Right renal pelvis (tissue), 4 donors: ENCODE data around the gene CUEDC1. TPM values are rescaled to one million over a fixed set of nuclear protein-coding genes. Genes with fewer than 3 reads are reported as not detected.

Experiments
- DNase-seq, 4 donors: peaks; one replicate each; pipeline ENCODE4 v3.0.0-alpha.2; 2013; ENCODE audit warnings: low read depth in 4 of 4, low spot score in 3 of 4, missing footprints in 1 of 4
- polyA plus RNA-seq, 4 donors: library from polyadenylated mRNA; unstranded; fragments of 120-200 nt; gene quantifications; one replicate each; pipeline ENCODE4 v1.2.1, GENCODE V29; 2013; ENCODE audit not compliant: insufficient read length in 4 of 4

Gene CUEDC1
- polyA plus RNA-seq, 4 donors, result 41.8 to 46.9 (median 45.2) TPM

DNA sequence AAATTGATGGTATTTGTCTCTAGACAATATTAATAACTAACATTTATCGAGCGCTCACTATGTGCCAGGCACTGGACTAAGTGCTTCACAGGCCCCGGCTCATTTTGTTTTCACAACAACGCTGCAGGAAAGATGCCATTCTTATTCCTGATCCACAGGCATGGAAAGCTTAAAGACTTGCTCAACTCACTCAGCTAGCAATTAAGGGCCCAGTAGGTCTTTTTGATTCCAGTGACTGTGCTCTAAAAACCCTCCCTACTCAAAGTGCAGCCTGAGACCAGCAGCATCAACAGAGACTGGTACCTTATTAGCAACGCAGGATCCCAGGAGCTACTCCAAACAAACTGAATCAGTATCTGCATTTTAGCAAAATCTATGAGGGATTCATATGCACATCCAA lies 35.3 kb downstream of the CUEDC1 start:
- no peak for DNase-seq

DNA sequence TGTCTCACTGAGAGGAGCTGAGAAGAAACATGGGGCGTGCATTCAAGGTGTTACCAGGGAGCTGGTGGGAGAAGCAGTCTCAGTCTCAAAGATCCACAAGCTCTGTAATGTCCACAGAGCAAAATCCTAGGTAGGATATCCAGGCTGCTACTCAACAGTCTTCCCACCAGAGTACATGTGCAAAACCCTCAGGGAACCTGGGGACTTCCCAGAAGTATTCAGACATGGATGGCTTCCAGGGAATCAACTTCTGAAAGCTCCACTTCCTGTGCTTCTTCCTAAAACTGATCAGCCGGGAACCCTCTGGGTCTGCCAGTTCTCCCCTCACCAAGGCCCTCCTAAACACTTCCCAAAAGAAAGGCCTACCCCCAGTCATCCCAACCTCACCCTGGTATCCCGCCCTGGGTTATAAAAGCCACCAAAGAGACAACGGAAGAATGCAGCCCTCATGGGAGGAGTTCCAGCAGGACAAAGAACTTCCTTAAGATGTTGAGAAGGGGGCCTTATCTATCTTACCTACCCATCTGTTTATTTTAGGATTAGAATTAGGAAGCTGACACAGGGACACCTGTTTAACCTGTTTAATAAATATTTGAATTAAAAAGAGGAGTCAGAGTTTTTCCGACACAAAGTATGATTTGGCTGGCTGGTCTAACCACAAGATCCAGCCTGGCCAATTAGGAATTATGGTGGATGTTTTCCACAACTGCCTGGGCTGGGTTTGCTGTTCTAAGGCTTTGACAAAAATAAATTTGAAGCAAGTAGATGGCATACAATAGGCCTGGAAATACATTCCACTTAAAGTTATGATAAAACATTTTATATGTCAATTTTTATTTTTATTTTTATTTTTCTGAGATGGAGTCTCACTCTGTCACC lies 37.0 kb downstream of the CUEDC1 start:
- DNase-seq, result no peak

DNA sequence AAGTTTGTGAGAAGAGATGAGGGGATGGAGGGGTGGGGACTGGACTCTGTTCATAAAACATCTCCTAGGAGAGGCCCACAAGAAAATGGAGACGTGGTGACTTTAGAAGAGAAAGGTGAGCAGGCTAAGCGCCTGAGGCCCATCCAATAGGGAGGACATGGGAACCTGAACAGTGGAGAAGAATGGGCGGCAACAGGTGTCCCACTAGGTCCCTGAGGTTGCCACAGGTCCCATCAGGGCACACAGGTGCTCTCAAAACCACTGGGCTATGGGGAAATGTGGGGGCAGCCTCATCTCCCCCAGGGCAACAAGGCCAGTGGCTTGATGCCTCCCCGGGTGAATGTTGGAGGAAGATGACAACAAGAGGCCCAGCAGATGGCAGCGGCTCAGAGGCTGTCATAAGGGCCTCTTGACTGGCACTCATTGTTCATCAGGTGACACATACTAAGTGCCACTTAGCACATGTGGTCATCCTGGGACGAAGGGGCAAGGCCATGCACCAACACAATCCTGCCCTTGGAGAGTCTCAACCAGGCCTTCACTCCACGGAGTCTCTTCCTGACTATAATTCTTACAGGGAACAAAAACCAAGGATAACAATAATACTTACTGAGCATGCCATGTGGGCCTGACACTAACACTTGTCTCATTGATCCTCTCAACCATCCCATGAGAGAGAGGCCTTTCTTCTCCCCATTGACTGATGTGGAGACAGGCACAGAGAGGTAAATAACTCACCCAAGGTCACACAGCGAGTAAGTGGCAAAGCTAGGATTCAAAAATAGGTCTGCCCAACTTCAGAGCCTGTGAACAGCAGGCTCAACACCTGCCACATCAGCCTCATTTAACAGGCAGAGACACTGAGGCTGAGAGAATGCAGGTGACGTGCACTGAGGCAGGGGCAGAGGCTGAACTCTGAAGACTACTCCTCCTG lies 38.0 kb downstream of the CUEDC1 start:
- no peak for DNase-seq

DNA sequence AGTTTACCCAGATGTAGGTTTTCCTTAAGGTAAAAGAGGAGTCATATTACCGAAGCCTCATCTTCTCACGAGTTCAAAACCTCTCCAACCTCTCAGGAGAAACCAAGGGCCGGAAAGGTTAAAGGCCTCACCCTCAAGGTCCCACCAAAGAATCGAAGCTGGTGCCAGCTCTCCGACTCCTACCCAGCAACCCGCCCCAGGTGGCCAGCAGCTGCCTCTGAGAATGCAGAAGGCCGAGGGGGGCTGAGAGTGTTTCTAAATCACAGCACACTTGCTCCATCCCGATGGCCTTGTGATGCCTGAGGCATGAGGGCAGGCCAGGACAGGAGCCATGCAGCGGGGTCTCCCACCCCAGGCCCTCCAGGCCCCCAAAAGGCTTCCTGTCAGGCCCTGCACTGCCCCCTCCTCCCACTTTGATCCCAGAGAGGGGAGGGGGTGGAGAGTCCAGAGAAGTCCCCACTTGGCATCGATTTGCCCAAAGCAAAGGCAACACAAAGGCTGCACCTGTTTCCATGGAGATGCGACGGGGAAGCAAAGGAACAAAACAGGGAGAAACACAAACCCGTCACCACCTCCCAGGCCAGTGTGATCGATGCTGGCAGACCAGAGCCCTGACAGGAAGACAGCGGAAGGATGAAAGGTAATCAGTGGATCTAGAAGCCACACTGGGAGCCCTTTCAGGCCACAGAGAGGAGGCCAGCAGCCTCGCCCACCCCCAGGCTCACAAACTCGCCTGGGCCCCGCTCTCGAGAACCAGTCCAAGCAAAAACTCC lies 39.0 kb downstream of the CUEDC1 start:
- DNase-seq, result no peak

DNA sequence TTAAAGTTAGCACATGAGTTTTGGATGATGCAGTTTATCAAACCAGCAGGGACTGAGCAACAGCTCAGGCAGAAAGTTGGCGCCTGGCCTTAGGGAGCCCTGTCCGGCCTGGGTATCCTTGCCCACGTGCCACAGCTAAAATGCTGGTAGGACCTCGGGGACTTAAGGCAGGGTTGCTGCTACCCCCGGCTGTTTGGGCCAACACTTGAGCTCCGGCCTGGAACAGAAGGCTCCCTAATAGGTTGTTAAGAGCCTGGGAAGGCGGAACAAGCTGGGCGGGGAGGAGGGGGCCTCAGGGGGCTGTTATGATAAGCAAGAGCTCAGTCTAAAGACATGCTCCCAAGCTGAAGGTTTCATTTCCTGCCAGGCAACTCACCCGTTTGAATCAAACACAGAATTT lies 39.7 kb downstream of the CUEDC1 start:
- no peak for DNase-seq

DNA sequence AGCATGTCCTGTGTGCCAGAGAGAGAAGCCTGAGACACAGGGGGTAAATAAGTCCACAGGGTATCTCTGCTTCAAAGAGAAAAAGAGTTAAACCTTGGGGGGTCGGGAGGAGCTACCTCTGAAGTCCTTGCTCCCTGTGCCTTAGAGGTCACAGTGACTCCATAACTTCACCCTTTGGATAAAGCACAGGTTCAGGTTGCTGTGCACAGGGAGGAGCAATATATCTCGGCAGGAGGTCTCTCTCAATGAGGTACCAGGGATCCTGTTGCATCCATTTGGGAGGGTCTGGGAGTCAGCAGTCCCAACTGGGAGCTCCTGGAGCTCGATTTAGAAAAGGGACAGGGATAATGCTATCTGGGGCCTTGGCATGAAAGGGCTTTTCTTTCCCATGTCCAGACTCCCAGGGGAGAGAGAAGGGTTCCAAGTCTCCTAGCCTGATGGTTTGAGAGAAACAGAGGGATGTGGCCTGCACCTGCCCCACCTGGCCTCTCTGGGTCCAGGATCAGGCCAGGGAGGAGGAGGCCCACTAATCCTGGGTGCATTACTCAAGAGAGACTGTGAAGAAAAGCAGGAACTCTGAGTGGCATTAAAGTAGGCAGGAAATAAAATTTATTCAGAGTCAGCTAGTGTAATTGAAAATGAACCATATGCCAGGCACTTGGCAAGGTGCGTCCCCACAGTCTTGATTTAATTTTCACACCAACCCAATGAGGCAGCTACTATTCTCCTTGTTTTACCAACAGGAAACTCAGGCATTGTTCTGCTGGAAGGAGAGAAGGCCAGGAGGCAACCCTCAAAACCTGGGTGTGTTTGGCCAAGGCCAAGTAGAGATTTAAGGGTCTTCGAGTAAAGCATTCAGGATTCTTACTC lies 40.7 kb downstream of the CUEDC1 start:
- no peak for DNase-seq

DNA sequence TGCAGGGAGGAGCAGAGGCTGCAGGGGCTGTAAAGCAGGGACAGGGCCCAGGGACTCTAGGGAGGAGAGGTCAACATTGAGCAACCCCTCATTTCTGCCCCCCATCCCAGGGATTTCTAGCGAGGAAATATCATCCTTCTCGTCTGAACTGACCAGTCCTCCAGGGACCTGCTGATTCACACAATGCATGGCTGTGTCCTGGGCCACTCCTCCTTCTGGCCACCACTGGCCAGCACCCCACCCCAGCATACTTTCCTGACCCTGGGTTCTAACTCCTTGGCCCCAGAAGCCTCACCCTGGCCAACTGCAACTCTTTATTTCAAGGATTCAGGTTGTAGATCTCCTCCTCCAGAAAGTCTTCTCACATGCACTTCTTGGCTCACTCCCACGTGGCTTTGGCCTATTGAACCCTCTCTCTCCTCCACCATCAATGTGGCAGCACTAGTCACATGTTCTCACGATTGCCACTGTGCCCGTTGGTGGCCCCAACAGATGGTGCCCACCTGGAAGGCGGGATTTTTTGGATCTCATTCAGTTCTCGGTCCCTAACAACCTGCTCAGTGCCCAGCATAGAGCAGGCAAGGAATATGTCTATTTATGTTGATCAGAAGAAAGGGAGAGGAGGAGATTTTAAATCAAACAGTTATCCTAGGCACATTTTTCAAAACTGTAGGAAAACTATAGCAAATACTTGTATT lies 41.5 kb downstream of the CUEDC1 start:
- DNase-seq, result no peak

DNA sequence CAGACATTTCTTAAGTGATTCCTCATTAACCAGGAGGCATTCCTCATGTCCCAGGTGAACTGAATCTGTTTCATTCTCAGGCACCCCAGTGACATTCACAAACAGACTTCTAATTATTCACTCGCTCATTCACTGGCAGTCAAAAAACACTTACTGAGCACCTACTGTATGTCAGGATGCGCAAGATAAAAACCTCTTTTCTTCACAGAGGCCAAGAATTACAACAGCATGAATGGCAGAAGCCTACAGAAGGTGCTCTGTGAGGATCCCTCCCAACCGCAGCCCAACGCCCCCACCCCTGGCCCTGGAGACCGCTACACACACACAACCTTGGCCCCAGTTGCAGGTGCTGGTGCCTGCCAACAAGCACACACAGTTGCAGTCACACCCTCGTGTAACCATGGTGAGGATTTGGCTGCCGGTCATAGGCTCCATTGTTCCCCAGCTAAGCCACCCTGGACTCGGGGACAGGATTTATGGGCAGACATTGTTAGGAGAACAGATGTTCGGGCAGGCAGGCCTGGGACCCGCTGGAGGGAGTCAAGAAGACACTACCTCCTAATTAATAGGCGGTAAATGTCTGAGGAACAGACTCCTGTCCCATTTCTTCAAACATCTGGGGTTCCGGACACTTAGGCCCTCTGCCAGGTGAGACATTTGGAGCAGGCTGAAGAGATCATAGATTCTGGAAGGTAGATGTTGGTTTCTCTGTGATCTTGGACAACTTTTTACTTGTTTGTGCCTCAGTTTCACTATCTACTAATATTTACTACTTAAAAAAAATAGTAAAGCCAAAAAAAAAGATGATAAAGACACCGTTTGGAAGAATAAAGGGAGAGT lies 43.2 kb downstream of the CUEDC1 start:
- peak in 1 of 4 donors; percentile 48 for DNase-seq

DNA sequence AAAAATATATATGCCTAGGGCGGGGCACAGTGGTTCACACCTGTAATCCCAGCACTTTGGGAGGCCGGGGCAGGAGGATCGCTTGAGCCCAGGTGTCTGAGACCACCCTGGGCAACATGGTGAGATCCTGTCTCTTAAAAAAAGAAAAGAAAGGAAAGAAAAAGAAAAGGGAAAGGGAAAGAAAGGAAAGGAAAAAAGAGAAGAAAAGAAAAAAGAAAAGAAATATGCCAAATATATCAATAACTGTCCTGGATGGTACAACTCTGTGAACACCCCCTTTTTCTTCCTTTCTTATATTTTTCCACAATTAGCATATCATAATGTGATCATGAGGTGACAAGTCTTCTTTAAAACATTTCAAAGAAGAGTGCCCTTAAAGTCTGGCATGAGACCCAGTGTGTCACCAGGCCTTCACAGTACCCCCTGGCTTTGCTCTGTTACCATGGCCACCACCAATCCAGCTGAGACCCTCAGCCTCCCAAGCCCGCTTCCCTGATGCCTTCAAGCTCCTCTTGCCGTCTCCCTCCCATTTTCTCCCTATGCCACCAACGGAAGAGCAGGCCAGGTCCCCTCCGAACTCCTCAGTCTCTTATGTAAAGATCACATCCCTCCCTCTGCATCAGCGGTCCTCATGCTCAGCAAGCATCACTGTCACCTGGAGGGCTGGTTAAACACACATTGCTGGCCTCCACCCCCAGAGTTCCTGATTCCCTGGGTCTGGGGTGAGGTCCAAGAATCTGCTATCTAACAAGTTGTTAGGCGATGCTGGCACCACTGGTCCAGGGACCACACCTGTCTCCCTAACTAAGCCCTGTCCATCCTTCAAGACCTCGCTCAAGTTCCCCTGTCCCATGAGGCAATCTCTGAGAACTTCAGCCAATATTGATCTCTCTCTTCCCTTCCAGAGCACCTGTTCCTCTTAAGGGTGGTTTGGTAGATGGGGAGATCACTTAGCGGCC lies 44.5 kb downstream of the CUEDC1 start:
- DNase-seq, result no peak

DNA sequence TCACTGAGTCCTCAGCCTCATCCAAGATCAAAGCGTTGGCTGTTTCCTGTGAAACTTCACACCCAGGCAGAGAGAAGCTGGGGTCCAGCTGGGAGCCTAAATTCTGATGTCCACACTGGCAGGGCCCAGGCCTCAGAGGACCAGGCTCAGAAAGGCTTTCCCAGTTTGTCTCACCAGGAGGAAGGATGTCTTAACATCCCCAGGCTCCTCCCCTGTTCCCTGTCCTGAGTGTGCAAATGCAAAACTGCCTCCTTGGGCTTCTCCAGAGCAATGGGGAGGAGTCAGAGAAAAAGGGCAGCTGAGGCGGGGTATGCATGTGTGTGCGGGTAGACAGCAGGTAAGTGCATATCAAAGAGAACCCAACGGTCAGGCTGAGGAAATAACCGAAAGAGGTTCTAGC lies 45.7 kb downstream of the CUEDC1 start:
- DNase-seq, result no peak

DNA sequence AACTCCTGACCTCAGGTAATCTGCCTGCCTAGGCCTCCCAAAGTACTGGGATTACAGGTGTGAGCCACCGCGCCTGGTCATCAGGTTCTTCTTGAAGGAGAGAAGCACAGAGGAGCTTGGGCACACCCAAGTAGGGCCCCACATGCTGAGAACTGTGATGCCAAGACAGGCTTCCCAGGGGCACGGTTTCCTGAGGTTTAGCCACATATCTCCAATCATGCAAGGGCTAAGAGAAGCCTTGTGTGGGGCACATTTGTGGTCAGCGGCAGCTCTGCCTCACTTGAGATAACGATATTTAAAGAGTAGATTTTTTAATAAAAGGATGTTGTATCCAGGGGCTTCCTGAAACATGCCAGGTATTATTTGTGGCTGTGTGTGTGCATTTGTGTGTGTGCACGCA lies 46.9 kb downstream of the CUEDC1 start:
- DNase-seq, result no peak

DNA sequence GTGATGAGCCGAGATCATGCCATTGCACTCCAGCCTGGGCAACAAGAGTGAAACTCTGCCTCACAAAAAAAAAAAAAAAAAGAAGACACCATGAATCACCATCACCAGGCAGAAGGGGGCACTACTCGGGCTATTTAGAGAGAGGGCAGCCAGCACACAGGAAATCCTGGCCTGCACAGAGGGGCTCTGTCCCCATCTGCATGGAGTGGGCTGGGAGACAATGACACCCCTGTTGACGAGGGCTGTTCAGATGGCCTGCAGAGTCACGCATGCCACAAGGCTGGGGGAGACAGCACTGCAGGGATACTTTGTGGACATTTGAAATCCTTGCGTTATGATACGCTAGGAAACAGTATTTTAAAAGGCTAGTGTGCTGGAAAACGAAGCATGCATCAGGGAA lies 48.3 kb downstream of the CUEDC1 start:
- DNase-seq, result no peak

DNA sequence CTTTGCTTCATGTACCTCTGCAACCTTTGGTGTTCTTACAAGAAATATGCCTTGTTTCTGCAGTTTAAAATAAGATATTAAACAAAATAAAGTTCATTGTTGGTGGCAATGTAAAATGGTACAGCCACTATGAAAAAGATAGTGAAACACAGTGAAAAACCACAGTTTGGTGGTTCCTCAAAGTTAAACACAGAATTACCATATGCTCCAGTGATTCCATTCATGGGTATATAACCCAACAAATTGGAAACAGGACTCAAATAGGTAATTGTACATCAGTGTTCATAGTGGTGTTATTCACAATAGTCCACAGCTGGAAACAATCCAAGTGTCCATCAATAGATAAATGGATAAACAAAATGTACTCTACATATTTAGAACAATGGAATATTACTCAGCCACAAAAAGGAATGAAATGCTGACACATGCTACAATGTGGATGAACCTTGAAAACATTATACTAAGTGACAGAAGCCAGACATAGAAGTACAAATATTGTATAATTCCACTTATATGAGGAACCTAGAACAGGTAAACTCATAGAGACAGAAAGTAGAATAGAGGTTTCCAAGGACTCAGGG lies 49.2 kb downstream of the CUEDC1 start:
- no peak for DNase-seq

DNA sequence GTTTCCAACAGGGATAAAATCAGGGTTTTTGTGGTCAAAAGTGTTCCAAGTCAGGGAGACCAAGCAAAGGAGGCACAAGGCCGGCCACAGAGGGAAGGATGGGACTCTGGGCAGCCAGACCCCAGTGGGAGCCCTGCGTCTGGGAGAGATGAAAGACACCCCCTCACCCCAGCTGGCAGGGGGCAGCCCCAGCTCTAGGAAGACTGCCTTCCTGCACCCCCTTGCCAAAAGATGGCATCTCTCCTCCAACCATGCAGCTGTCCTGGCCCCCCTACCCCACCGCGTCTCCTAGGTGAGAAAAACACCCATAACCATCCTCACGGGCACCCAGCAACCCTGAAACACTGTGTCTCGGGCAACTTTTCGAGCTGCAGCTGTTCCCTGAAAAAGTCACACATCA lies 51.3 kb downstream of the CUEDC1 start:
- no peak for DNase-seq

DNA sequence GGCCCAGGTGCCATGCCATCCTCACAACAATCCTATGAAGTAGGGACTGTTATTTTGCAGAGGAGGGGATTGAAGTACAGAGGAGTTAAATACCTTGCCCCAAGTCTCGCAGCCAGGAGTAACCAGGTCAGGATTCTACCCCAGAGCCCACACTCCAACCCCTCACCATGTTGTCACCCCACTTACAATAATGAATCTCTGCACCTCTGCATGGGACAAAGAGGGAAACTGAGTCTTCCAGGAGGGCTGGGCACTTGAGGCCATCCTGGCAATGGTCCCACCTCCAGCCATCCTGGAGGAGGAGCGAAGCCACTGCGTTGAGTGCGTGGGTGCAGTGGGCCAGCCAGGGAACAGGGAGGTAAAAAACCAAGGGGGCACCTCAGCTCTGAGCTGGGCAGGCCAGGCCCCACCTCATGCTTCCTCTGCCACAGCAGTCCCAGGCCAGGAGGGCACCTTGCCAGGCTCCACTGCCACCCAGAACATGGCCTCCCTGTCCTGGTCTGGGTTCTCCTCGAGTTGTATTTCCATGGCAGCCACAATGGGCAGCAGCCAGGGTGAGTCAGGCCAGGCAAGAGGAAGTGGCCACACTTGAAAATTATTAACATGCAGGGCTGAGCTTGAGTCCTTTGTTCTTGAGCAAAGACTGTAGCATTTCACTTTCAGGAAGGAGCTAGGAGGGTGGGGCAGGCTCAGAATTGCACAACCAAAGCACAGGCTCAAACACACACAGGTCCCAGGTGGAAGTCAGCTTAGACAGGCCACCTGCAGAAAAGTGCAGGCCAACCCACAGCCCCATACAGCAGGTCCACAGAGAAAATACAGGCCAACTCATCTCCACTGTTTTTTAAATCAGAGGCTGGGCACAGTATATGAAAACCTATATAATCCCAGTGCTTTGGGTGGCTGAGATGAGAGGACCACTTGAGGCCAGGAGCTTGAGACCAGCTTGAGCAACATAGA lies 52.1 kb downstream of the CUEDC1 start:
- no peak for DNase-seq
